HG03571 (cell line): ENCODE data around the gene PPP1R15B.
"Not testable (repeated sequence)": the region's sequence is repeated elsewhere in the genome, so short reads cannot be mapped to it uniquely, and the experiment has no call there.

Source experiments
- ATAC-seq: cut with Tn5 transposase; IDR thresholded peaks from one replicate; pipeline ENCODE4 v1.9.1; 2021; ENCODE audit not compliant: unreplicated experiment

The PPP1R15B gene

DNA sequence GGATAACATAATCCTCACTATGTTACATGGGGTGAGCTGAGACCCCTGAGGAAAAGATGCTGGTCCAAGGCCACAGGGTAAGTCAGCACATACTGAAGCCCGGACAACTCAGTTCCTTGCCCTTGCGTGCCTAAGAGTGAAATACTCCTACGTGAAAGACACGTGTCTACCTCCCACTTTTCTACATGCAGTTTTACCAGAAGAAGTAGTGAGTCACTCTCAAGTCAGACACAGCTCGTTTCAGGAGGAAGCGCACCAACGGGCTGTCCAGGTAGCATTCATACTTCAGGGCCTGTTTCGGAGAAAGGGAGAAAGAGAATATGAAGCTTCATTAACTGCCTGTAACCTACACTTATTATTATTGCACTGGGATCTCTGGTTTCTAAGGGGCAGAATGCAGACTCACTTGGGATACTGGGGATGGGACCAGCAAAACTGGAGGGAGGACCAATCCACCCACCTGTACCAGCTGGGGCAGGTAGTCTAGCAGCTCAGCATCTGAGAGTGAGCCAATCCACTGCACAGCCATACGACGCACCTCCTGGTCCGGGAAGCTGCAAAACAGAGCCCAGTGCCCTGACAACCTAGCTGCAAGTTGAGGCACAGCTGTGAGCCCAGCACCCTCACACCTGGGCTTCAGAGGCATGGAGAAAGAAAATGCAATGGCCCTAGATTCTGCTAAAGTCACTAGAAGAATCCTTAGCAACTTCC, 32.4 kb upstream of the PPP1R15B start:
- no peak for ATAC-seq

DNA sequence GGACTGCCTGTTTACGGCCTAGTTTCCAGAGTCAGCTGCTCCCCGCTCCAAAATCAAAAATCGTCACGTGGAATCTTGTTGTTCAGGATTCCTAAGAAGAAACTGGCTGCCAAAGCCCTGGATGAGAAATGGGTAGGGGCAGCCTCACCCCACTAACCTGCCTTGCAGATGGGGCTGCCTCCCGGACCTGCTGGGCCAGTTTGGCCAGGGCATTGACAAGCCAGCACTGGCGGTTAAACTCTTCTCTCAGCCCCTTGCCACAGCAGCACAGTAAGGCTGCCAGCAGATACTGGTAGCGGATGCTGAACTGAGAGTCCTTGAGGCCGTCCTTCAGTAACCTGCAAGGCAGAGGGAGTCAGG, 31.6 kb upstream of the PPP1R15B start:
- ATAC-seq = no peak

DNA sequence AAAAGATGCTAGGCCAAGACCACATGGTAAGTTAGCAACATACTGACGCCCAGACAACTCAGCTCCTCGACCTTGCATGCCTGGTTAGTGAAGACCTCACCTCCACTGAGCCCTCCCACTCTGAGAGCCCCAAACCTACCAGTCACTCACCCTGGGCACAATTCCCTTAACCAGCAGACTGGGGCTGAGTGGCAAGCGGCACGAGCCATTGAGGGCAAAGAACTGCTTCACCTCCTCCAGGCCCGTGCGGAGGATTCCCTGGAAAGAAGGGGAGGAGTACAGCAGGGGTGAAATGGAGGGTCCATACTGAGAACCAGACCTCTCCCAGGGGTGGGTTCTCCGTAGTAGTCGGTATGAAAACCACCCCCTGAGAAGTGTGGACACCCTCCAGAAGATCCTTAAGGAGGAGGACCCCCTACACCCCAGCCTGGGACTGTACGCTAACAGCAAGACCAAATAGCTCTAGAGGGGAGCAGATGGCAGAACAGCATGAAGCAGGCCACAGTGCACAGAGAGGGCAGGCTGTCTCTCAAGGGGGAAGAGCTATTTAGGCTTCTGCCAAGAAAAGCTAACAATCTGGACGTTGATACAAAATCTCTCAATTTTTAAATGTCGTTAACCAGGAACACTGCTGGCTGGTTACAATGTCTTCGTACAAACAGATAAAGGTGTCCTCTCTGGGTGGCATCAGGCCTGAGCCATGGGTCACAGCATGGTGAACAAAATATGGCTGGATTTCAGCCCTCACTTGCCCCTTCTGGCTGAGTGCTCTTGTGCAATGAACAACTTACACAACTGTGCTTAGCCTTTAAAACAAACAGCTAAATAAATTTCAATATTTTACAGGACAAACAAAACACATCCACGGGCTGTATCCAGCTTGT, 31.0 kb upstream of the PPP1R15B start:
- no peak for ATAC-seq

DNA sequence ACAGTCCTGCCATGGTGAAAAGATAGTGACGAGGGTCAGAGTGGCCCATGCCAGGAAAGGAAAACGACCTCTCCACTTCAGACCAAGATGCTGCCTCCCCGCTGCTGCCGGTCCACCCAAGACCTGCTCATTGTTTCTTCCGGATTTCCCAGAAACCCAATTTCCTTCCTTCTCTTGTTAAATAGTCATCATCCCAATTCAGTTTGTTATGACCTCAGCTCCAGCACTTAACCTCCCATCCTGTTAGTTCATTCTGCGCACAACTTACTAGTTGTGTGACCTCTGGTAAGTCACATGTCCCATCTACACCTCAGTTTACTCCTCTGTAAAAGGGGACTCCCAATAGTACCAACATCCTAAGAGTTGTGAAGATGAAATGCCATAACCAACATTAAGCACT, 29.9 kb upstream of the PPP1R15B start:
- ATAC-seq = no peak

DNA sequence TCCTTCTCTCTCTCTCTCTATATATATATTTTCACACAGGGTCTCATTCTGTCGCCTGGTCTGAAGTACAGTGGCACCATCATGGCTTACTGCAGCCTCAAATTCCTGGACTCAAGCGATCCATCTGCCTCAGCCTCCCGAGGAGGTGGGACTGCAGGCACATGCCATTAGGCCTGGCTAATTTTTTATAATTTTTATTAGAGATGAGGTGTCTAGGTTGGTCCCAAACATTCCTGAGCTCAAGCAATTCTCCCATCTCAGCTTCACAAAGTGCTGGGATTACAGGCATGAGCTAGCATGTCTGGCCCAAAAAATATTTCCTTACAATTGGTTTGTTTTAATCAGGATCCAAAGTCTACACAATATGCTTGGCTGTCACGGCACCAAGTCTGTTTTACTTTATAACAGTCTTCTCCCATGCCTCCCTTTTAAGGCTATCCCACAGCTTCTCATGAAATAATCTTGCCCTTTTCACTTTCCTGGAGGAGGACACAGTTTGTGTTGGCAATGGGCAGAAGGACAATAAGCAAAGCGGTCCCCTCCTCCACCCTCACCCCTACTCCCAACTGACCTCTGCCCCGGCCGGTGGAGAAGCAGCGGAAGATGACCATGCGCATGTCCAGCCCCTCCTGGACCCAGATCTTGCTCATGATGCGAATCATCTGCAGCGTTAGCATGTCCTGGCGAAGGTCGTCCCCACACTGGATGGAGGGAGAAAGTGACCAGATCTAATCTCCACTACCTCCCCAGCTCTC, 28.2 kb upstream of the PPP1R15B start:
- ATAC-seq = no peak

DNA sequence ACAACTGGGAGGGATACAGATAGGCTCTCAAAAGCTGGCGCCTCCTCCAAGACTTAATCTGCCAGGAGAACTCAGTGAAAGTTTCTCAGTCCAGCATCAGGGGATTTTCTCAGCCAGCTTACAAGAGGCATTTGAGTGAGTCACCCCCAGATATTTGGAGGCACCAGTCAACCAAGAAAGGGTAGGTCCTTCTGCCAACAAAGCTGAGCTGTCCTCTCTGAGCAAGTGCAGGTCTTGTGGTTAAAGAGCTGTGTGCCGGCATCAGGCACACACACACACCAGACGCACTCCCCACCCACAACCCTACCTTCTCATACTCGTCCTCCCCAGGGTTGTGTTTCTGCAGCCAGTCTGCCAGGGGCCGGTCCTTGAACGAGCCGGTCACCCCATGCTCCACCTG, 27.0 kb upstream of the PPP1R15B start:
- ATAC-seq = no peak

DNA sequence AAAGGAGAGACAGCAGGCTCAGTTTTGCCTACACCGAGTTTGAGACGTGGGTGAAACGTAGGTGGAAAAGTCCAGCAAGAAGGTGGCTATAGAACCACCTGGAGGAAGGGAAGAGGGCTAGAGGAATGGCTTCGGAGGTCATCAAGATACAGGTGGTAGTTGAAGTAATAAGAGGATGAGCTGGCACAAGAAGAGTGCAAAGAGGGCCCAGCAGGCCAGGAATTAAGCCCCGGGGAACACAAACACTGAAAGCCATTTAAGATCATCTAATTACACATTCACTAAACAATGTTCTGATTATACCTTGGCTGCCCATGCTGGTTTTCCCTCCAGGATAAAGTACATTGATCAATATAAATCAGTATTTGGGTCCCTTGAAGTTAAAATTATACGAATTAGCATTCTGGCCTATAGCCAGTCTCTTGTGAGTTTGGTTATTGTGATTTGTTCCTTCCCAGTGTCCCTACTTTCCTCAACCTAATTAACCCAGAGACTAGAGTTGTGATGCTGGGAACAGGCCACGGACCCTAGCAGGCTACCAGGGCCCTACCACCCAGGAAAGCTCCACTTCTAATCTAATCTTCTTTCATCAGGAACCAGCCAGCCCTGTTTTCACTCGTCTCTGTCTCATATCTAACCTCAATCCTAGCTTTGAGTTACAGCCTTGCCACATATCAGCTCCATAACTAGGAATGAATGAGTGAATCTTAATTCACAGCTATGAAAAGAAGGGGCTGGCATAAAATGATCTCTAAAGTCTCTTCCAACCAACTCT, 26.4 kb upstream of the PPP1R15B start:
- ATAC-seq = no peak

DNA sequence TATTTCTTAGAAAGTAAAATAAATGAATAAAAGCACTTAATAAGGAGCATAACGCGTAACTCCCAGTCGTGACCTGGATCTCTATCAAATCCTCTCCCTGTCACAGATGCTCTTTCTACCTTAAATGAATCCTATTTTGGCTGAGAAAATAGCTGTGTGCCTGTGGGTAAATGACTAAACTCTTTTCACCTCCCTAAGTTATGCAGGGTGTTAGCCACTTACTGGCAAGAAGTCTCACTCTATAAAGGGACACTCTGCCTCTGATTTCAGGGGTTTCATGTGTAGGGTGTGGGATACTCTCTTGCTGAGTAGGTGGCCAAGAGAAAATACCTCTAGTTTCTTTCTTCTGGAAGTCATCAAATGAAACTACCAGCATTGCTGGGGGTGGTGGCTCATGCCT, 24.3 kb upstream of the PPP1R15B start:
- no peak for ATAC-seq

DNA sequence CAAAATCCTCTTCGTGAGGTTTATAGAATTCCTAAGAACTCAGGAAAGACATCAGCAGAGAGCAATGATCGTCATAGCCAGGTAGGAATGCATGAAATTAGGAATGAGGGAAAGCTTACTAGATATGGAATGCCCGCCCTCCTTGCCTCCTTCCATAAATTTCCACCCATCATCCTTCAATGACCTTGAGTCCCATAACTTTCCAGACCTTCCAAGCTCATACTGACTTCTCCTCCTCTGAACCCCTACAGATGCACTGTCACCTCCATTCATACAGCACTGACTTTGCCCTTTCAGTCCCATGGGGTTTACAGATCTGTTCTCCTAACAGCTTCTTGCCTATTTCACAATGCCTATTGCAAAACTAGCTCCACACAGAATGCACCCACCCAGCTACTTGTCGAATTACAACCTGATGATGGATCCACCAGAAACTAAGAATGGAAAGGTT, 23.8 kb upstream of the PPP1R15B start:
- no peak for ATAC-seq

DNA sequence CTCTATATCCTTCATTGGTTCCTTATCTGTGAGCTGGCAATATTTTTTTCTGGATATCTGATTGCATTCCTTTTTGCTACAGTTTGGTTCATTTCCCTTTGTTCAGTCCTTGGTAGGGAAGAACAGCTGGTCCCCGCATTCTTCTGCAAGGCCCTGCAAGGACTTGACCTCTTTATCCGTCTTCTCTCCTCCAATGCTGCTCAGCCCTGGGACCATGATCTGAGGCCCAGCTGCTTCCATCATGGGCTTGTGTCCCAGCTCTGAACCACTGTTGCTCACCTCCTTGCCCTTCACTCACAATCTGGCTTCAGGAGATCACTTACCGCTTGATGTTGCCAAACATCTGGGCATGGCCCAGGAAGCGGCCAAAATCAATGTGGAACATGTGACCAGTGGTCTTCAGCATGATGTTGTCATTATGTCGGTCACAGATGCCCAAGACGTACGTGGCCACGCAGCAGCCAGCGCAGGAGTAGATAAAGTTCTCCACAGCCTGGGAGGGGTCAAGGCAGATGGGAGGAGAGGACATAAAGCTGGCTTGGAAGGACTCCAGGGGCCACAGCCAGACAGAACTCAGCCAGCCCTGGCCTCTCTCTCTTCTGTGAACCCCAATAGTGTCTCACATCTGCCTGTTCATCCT, 22.6 kb upstream of the PPP1R15B start:
- no peak for ATAC-seq

DNA sequence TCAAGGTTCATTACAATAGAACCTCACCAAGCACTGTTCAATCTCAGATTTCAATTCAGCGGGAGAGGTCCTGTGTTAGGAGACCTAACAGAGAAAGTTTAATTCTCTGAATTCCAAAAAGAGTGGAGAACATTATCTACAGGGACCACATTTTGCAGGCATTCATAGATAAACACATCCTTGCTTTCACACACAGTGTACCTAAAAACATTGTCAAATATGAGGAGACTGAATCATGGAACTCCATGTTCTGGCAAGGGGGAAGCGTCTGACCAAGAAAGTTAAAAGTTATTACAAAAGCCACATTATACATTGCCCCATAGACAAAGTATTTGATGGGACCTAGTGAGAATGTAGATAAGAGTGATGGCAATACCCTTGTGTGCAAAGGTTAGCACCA, 21.1 kb upstream of the PPP1R15B start:
- no peak for ATAC-seq

DNA sequence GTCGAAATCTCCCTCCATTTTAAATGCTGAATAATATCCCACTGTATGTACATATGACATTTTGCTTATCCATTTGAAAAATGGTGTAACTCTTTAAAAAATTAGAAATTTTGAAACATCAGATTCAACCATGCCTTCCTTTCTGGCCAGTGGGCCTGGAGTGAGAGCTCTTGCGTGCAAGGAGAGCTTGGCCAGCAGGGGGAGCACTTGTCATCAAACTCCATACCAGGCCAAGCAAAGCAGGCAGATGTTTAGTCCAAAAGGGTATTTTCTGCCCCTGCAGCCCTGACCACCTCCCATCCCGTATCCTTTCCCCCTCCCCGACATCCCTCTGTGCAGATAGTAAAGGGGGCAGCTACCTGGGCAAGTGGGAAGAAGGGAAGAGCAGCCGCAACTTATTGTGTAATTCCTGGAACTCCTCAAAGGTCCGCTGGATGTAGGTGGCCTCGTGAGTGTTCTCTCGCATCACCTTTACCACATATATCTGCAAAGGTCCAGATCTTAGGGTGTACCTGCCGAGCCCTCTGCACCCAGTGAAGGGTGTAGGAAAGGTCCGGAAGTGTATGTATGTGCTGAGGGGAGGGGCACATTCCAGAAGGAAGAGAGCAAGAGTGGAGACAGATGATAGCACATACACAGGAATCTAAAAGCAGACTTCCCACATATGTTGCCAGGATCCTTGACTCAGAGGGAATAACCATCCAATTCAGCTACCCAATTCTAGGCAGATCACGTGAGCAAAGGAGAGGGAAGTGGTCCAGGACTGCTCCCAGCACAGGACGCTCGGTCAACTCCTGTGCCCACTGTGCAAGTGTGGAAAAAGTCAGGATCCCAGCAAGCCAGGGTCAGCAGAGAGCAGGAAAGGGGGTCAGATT, 19.9 kb upstream of the PPP1R15B start:
- no peak for ATAC-seq

DNA sequence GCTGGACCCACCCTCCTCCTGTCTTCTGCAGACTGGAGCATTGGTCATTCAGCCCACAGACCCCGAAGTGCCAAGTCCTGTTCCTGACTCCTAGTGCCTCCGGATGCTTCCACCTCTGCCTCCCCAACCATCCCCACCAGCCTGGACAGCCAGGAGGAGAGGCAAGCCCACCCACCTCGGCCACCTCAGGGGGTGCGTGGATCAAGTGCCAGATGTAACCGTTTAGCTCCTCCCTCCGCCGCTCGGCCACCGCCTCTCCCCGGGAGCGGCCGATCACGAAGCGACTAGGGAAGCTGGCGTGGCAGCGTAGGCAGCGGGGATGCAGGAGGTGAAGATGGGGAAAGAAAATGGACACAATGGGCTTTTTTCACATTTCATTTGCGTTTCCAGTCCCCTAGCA, 18.1 kb upstream of the PPP1R15B start:
- no peak for ATAC-seq

DNA sequence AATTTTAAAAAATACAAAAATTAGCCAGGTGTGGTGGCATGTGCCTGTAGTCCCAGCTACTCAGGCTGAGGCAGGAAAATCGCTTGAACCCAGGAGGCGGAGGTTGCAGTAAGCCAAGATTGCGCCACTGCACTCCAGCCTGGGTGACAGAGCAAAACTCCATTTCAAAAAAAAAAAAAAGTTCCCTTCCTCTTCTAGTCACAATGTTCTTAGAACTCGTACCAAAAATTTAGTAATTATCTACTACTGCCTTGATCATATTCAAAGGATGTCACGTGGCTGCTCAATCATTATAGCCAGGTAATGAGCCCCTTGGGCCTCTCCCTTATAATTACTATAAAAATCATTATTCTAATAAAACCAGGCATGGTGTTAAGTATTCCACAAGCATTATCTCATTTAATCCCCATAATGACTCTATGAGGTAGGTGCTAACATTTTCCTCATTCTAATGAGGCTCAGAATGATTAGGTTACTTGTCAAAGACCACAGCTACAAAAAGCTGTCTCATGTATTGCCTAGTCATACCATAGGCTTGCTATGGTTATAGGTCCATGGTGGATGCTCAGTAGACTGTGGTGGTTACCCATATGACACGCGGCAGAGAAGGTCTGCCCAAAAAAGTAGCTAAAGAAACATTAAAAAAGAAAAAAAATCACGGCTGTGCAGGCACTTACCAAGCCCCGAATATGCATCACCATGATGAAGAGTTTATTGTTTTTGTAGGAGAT, 15.5 kb upstream of the PPP1R15B start:
- no peak for ATAC-seq

DNA sequence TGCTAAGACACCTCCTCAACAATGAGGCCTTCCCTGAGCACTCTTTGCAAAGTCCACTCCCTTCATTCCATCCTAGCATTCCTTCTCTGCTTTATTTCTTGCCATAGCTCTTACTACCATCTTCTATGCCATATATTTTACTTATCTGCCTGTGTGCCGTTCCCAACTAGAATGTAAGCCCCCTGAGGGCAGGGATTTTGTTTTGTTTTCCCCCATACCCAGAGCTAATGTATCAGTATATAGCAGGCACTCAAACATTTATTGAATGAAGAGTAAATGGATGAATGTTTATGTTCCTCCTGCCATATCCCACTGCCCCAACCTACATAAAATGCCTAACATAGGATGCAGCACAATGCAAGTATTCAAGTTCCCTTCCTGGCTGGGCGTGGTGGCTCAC, 14.9 kb upstream of the PPP1R15B start:
- no peak for ATAC-seq

DNA sequence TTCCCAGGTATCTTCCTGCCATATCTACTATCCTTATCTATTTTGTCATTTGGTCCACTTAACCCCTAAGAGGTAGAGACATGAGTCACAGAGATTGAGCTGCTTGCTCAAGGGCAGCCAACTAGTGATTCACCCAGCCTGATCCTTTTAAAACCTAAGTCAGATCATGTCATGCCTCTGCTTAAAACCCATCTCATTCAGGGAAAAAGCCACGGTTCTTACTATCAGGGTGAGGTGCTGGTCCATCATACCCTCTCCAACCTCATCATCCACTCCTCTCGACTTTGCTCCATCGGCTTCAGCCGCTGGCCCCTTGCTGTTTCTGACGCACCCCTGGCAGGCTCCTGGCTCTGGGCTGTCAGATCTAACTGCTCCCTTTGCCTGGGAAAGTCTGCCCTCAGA, 14.4 kb upstream of the PPP1R15B start:
- no peak for ATAC-seq

DNA sequence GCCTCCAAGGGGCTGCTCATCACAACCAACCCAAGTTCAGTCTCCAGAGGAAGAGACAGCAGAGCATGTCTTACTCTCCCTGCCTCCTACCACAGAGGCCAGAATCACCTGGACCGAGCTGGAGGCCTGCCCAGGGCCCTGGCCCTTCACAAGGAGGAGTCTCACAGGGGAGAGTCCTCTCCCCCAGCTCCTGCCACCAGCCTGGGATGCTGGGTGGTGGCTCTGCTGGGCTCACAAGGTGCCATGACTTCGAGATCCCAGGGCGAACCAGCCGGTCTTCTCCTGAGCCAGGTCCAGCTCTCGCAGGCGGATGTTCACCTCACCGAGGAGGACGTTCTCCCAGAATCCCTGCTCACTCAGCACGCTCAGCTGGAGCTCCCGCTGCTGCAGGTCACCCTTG, 13.0 kb upstream of the PPP1R15B start:
- no peak for ATAC-seq

DNA sequence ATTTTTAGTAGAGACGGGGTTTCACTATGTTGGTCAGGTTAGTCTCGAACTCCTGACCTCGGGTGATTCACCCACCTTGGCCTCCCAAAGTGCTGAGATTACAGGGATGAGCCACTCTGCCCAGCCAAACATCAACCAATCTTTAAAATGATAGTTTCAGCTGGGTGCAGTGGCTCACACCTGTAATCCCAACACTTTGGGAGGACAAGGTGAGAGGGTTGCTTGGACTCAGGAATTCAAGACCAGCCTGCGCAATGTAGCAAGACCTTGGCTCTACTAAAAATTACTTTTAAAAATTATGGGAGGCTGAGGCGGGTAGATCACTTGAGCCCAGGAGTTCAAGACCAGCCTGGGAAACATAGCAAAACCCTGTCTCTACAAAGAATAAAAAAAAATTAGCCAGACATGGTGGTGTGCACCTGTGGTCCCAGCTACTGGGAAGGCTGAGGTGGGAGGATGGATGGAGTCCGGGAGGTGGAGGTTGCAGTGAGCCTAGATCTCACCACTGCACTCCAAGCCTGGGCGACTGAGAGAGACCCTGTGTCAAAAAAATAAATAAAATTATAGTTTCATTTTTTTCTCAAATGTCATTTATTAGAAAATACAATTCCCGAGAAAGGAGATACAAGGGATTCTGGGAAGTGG, 10.6 kb upstream of the PPP1R15B start:
- not testable (repeated sequence) for ATAC-seq
